Hepatic stellate cell (primary cell): ENCODE results near the gene PLXNA4.
A peak's percentile ranks its signal among the peaks of the same experiment; 100 is the strongest.
"Not testable (repeated sequence)": the region's sequence is repeated elsewhere in the genome, so short reads cannot be mapped to it uniquely, and the experiment has no call there.

ENCODE experiments used
- DNase-seq: peaks from one replicate; pipeline ENCODE4 v3.0.0; 2011; ENCODE audit warnings: low spot score

The PLXNA4 gene

DNA sequence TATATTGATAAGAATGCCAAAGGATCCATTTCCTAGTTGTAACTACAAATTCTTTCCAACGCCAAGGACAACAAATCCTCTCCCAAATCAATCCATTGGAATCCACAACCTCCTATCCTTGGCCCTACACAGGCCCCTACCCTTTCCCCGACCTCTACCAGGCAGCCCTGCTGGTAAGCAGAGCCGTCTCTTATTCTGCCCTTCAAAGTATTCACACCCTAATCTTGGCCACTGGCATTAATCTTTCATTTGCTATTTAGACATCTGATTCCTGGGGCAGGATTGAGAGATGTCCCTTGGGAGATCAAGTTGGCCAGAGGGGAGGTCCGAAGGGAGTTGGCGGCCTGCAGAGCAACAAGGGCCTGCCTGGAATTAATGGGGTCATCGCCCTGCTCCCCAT, 161.4 kb downstream of the PLXNA4 start:
- DNase-seq, result no peak

DNA sequence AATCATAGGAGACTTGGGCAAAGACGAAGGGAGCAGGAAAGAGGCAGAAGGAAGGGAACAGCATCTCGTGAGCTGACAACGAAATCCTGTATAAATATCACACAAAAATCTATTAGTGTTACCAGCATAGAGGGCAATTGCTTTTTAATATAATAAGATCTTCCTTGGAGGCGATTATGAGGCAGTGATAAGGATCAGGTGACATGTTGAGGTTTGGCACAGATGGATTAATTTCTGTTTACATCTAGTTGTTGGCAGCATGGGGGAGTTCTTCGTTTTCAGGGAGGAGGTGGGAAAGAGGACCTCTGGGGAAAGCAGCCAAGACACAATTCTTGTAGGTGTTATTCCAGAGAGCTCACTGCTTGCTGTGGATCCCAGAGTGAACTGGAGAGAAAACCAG, 163.8 kb downstream of the PLXNA4 start:
- DNase-seq, result no peak

DNA sequence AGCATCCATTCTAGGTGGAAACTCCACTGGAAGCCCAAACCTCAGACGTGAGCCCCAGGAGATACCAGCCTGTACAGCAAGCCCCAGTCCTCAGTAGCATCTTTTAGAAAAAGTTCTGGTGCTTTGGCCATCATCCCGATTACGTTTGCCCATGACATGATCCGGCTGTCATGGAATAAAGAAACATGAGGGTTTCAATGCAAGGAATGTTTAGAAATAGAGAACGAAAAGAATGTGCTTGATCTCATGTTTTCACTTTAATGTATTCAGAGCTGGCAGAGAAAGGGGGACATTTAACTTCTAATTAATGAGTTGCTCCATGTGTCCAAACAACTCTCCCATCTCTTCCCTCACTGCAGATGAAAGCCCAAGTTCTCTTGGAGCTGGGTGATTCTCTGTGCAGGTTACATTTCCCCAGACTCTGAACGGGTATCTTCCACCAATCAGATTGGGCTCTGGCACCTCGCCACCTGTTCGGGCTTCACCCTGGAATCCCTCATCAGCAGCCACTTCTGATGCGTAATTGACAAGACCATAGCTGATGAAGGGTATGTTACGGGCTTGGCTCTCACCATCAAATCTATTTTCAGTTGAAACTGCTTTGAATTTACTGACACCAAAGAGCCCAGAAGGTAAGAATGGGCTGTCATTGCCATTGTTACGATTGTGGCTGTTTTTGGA, 165.3 kb downstream of the PLXNA4 start:
- DNase-seq, result no peak

DNA sequence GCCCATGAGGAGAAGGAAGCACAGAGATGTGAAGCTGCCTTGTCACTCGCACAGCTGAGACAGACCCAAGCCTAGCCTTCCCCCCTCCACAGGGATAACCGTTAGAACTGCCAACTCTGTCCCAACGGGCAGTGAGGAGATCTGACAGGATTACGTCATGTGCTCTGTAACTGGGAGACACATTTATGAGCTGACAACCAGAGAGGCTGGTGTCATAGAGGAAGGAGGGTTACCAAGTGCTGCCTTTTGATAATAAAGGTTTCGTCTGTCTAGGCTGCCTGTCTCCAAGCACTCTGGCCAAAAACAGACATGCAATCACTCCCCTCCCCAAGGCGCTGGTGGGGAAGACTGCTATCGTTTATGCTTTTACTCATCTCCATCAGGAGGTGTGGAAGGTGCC, 165.9 kb downstream of the PLXNA4 start:
- peak; percentile 26 for DNase-seq

DNA sequence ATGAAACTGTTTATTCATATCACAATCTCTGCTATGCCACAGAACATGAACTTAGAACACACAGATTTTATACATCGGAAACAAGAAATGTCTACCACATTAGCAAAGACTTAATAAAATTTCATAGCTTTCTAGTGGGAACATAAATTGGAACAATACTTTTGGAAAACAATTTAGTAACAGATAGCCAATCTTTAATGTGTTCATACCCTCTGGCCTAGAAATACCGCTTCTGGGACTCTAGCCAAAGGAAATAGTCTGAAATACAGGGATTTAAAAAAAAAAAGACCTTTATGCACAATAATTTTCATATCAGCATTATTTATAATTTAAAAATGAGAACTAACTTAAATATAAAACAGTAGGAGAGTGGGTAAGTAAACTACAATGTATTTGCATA, 168.5 kb downstream of the PLXNA4 start:
- no peak for DNase-seq

DNA sequence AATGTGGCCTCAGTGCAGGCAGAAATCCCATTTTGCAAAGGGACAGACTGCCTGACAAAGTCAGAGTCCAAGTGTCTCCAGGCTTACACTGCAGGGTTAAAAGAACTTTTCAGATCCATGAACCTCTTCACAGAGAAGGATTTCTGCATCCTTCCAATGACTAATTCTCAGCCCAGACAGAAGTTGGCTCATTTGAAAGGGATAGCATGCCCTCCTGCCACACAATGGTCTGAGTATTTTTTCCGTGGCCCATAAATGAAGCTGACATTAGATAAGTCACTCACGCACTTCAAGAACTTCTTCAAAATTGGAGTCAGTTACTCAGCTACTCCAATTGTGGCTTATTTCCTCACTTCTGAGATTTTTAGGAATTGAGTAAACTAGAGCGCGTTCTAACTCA, 170.2 kb downstream of the PLXNA4 start:
- DNase-seq, result no peak

DNA sequence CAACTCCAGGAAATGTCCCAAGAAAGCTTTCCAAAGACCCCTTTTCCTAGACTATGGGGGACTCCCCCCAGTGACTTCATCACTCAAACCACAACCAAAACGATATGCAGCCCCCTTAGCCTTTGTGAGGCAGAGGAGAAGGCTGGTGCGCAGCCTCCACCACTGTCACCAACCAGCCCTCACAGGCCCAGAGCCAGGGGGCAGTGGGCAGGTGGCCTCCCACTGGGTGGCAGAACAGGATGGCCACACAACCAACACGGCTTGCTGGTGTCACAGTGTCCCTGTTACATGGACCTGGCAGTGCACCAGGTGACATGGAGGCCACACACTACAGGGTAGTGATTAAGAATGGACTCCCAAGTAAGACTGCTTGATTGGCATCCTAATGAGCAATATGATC, 172.0 kb downstream of the PLXNA4 start:
- no peak for DNase-seq

DNA sequence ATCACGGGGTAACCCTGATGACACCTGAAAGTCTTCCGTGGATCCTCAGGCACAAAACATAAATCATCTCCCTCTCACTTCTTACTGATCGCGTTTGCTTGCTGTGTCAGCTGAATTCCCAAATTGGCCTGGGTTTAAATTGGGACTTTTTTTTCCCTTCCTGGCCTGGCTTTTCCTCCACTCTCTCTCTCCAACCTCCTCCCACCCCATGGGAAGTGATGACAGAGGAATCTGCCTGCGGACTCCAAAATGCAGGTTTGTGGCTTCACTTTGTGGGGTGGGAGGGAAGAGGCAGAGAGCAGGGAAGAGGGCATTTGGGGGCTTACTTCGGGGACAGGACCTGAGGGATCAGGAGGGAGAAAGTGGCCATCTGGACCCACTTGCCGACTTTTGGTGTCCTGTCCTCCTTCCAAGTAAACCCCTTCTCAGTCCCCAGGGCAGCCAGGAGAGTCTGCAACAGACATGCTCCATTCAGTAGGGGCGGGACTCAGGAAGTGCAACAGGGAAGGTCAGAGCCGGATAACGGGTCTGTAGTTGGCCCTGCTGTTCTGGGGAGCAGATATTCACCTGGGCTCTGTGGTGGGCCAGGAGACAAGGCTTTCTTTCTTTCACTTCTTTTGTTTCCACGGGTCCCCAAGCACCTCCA, 172.7 kb downstream of the PLXNA4 start:
- DNase-seq, result no peak

DNA sequence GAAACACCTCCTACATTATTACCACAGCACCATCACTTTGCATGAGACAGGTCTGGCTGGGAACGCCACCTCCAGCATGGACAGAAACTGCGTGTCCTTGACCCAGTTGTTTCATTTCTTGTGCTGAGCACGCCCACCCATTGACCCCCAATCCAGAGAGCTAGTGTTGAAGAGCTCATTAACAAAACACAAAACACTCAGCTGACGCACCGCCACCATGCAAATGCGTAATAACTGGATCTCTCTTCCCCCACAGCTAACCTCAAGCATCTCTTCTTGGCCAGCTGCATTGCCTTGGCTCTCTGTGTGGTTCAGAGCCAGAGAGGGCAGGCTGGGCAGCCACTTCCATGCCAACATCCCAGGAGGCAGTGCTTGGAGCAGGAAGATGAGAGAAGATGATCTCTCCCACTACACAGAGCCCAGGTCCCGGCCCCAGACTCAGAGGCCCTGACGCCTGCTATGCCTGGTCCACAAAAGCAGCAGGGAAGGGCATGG, 173.5 kb downstream of the PLXNA4 start:
- DNase-seq, result no peak

DNA sequence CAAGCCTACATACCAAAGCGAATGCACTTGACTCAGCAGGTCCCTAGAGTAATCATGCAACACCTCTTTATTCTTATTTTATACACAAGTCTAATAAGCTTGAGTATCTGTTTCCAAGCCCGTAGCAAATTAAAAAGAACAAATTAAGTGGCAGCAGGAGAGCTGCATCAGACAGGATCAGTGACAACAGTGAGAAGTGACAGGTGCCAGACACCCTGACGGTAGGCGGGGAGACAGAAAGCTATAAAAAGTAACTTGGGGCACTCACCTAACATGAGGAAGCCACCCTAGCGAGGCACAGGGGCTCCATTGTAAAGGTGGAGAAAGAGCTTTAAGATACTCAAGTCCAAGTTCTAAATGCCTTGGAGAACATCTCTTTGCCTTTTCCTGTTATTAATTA, 174.2 kb downstream of the PLXNA4 start:
- no peak for DNase-seq

DNA sequence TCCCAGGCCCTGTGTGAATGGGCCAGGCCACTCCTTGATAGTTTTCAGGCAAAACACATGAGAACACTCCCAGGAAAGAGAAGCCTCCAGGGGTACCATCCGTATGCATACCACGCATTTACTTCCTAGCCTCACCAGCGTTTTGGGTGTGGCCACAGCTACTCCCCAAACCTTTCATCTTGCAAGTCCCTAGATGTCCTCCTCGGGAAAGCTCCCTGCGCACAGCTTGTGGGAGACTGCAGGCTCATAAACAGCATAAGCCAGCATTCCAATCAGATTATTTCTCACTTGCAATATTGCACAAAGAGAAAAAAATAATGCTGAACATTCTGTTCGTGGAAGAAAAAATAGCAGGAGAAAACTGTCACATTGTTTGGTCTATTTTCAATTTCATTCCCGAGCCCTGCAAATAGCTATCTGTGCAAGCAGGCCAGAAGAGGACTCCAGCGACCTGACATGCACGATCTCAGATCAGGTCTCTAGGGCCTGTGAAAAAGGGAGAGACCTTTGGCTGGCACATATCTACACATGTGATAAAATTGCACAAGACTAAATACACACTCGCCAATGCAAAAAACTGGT, 175.6 kb downstream of the PLXNA4 start:
- no peak for DNase-seq

DNA sequence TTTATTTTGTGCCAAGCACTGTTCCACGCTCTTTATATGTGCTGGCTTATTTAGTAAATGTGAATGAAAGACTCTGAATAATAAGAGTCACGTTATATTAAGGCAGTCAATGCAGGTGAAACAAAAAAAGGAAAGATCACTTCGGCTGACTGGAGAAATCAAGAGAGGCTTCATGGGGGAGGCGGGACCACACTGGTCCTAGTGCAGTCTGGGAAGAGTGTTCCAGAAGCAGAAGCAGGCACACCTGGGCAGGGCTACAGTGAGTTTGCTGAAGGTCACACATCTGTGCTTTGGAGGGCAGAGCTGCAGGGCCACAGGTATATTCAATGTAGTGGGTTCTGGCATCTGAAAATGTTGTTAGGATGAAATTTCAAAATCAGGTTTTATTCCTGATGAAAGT, 176.9 kb downstream of the PLXNA4 start:
- no peak for DNase-seq

DNA sequence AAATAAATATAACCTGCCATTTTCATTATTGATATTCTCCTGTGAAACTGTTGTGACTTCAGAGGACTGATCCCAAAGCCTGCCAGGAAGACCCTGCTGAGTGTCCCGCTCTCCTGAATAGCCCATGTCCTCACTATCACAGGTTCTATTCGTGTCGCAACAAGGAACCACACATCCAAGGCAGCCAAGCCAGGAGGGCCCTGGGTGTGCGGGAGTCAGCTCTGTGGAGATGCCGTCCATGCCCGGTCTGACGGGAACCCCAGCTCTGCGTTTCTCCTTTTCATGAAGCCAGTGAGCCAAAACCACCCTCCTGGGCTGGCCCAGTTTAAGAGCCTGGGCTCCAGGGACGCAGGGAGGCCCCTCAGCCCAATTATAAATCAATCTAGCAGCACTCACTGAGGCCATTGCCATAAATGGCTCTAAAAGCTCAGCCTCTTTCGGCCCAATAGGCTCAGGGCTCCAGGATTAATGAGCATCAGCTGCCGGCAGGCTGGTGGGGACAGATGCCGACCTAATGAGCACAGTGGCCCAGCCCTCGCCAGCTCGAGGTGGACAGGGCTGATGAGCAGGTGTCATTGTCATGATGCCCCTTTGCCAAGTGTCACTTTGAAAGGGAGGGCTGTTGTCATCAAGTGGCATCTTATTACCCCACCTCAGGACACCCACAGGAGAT, 177.9 kb downstream of the PLXNA4 start:
- DNase-seq, result no peak

DNA sequence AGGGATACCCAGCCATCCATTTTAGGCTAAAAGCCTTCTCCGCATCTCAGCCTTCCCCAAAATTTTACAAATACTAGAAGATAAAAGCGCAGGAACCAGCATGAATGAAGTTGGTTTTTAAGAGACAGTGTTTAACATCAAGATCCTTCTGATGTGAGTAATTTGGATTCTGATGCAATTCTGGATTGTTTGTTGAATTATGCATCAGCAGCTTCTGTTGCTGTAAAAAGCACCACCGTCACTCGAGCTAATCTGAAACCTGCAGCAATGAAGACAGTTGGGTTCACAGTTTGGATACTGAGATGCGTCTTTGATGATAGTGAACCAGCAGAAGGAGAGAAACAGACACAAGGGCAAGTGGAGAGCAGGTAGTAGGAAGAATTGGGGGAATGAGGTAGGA, 179.2 kb downstream of the PLXNA4 start:
- no peak for DNase-seq

DNA sequence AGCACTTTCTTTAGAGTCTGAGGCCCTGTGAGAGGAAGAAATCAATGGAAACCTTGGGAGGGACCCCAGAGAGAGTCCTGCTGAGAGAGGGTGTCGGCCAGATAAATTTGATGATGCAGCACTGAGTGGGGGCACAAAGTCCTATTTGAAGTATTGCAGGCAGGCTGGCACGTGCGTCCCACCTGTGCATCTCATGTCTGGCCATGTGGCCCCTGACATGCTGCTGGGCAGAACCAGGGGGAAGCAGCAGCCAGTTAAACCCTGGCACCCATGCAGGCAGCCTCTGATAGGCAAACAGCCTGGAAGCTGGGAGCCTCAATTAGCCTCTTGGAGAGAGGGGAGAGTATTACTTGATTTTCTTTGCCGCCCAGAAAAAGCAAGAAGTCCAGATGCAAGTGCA, 180.9 kb downstream of the PLXNA4 start:
- no peak for DNase-seq

DNA sequence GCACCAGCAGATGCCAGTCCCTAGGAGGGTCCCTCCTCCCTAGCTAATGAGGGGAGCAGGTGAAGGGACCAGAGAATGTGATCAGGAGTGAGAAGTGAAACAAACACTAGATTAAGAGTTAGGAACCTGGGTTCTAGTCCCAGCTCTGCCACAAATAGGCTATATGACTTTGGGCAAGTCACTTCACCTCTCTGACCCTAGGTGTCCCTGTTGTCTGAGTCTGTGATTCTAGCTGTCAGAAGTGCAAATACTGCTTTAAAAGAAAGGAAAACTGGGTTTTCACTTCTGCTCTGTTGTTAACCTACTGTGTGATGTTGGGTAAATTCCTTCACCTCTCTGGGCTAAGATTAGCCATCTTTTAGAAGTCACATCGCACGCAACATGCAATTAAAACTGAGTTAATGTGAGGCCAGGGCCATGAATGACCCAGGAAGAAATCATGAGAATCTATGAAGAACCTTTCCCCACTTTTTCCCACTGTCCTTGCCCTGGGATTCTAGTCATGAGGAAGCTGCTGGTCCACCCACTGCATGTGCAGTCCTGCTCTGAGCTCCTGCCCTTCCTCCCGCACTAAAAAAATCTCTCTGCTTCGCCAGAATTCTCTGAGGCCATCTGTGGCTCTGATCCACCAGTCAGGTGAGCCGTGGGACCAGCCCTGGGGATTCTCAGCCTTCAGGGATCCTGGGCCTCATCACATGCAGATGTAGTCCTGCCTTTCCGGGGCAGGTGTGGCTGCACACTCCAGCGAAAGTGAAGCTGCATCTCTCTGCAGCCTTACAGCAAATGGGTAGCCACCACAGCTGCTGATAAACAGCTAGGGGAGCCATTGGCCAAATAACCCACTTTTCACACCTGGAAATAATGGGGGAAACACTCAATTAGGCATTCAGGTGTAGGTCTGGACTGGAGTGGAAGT, 181.7 kb downstream of the PLXNA4 start:
- no peak for DNase-seq

DNA sequence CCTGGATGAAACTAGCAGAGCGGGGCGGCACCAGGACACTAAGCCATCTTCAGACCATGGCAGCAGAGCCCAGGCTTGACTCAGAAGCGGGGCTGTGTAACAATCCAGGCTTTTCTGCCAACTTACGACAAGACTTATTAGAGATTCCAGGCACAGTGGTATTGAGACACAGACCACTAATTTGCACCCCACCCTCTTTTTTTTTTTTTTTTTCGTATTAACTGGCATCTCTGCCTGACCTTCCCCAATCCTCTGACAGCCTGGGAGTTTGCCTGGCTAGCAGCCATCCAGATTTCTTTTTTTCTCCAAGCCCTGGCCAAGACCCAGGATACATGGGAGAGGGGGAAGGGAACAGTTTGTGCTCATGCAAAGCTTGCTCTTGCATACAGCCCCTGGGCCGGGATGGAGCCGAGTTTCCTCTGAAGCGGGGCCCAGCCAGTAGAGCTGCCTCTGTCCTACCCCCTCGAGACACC, 182.4 kb downstream of the PLXNA4 start:
- no peak for DNase-seq

DNA sequence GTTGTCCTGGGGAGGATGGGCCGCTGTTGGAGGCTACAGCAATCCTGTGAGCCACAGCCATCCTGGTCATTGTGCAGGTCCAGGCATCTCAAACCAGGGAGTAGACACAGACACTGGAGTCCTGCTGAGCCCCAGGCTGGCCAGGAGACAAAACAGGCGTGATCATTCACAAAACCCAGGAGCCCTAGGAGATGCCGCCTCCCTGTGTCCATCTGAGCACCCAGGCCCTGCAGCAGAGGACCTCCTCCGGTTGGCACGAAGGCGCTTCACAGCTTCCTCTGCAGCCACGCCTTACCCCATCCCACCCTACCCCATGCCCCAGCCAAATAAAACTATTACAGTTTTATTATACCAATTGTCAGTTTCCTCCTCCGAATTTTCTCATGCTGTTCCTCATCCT, 183.6 kb downstream of the PLXNA4 start:
- no peak for DNase-seq

DNA sequence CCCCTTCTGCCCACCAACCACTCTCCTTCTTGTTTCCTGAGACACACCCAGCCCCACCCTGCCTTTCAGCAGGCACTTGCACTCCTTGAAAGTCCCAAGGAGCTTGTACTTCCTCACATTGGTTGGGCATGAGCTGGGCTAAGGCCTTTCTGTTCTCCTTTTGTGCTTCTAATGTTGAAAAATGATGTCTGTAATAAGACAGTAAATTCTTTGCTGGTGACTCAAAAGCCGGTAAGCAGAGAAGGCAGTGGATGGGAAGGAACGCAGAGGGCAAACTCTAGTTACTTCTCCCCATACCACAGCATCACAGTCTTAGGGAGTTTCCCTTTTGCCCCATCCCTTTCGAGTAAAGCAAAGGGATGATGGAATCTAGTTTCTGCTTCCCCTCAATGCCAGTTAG, 185.6 kb downstream of the PLXNA4 start:
- peak; percentile 48 for DNase-seq

DNA sequence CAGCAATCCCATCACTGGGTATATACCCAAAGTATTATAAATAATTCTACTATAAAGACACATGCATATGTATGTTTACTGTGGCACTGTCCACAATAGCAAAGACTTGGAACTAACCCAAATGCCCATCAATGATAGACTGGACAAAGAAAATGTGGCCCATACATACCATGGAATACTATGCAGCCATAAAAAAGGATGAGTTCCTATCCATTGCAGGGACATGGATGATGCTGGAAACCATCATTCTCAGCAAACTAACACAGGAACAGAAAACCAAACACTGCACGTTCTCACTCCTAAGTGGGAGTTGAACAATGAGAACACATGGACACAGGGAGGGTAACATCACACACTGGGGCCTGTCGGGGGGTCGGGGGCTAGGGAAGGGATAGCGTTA, 186.2 kb downstream of the PLXNA4 start:
- DNase-seq, result not testable (repeated sequence)

DNA sequence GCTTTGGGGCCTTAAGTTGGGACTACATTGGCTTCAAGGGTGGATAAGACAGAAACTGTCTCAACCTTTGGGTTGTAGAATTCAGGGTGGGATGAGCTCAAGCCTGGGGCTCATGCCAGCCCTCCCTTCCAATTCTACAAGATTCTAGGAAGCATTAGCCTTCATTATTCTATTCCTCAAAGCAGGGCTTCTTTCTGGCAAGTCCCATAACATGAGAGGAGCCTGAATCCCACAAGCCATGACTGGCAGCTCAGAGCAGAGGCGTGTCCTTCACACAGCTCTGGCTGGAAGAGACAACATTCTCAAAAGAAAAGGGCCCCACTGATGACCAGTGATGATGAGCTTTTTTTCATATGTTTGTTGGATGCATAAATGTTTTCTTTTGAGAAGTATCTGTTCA, 187.6 kb downstream of the PLXNA4 start:
- no peak for DNase-seq

DNA sequence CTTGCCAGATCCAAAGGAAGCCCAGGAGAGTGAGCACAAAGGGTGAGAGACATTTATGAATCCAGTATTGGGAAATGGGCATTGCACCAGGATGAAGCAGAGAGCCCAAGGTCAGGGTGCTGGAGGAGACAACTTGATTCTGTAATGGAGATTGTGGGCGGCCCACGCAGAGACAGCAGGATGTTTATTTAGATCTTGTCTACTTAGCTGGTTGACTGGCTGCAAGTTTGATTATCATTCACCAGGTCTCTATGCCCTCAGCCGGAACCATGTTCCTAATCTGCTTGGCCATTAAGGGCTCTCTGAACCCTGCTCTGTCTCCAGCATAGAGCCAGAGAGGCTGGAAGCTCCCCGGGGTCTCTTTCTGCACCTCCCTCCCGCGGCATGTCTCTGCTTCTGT, 188.7 kb downstream of the PLXNA4 start:
- DNase-seq, result no peak
